Measurements from ENCODE around the gene SIGLEC9. TPM values are rescaled to one million over a fixed set of nuclear protein-coding genes. Genes with fewer than 3 reads are reported as not detected.

Gene SIGLEC9
- total and polyA plus RNA-seq, 10 of the 15 experiments (the other 5 are each of a cell fraction or from before 2014, with no cell fraction given), result 0.10 TPM; not detected in 9

- Histone ChIP-seq H3K4me1 (ENCODE audit: control insufficient read depth, insufficient read depth, low read length) (no peaks in the 10 kb centered on the region), H3K27me3 (replicated peaks in 1 of 2; ENCODE audit: control insufficient read depth in 2 of 2, insufficient read depth in 2 of 2, low read length in 1 of 2) (no peaks in the 10 kb centered on the region), H3K36me3 (ENCODE audit: control insufficient read depth in 2 of 2, insufficient read depth in 2 of 2, low read length in 1 of 2) (no peaks in the 10 kb centered on the region), H2AFZ (ENCODE audit: control insufficient read depth, low read depth, low read length) (no peak overlapping the region), H3K9ac (ENCODE audit: control insufficient read depth, insufficient read depth, low read length) (no peak overlapping the region), H3K27ac (ENCODE audit: control insufficient read depth, insufficient read depth) (no peak overlapping the region), H3K4me2 (ENCODE audit: control insufficient read depth, insufficient read depth) (no peak overlapping the region), H3K9me3 (replicated peaks; ENCODE audit: control insufficient read depth, insufficient read depth, low read length) (no peaks in the 10 kb centered on the region), H4K20me1 (ENCODE audit: control insufficient read depth, insufficient read depth) (no peaks in the 10 kb centered on the region), H3K79me2 (ENCODE audit: control insufficient read depth, insufficient read depth, low read length) (no peaks in the 10 kb centered on the region), H3K4me3 (no peak overlapping the region)
- no peak for FAIRE-seq
- in situ Hi-C loops (cut with MboI) (no loop called here), intact Hi-C loops (cut with micrococcal nuclease; ENCODE audit: unreplicated experiment) (no loop called here)
- WGBS (ENCODE audit: insufficient coverage, insufficient replicate concordance, low lambda C conversion rate, missing lambda C conversion rate), result 41% methylated on average over 6 of the region's 6 CpGs
- CTCF ChIA-PET, result no interaction called here
- no peak for DNase-seq (ENCODE audit: low read depth, low spot score)
- SMC1A ChIA-PET (ENCODE audit: uncharacterized antibody, unreplicated experiment), result no interaction called here
- no TSS peak for BruUV-seq (replicated peaks)
- no peak for ATAC-seq
- no peak for TF ChIP-seq PKNOX1 (IDR thresholded peaks at IDR 0.05)
- POLR2A ChIA-PET, result no interaction called here
- RAD21 ChIA-PET (ENCODE audit: unreplicated experiment), result no interaction called here
Observed at GRCh38 chr19:51078731-51079130, 46.0 kb upstream of the SIGLEC9 start.

GRCh38 chr19:51079481-51080110, 45.1 kb upstream of the SIGLEC9 start:
- ChIA-PET POLR2A (no interaction called here), RAD21 (ENCODE audit: unreplicated experiment) (no interaction called here), SMC1A (ENCODE audit: uncharacterized antibody, unreplicated experiment) (no interaction called here), CTCF (no interaction called here)
- H2AFZ ChIP-seq (ENCODE audit: control insufficient read depth, low read depth, low read length), result no peak overlapping the region
- H3K27ac ChIP-seq (ENCODE audit: control insufficient read depth, insufficient read depth), result no peak overlapping the region
- no peaks in the 10 kb centered on the region for H3K36me3 ChIP-seq (ENCODE audit: control insufficient read depth in 2 of 2, insufficient read depth in 2 of 2, low read length in 1 of 2)
- no peak overlapping the region for H3K4me3 ChIP-seq
- no peak for TF ChIP-seq SIN3A (IDR thresholded peaks at IDR 0.05; ENCODE audit: low read depth, low read length)
- no peak overlapping the region for H3K4me2 ChIP-seq (ENCODE audit: control insufficient read depth, insufficient read depth)
- H3K79me2 ChIP-seq (ENCODE audit: control insufficient read depth, insufficient read depth, low read length), result no peaks in the 10 kb centered on the region
- in situ Hi-C loops (cut with MboI), result no loop called here
- no peaks in the 10 kb centered on the region for H3K27me3 ChIP-seq (replicated peaks in 1 of 2; ENCODE audit: control insufficient read depth in 2 of 2, insufficient read depth in 2 of 2, low read length in 1 of 2)
- WGBS (ENCODE audit: insufficient coverage, insufficient replicate concordance, low lambda C conversion rate, missing lambda C conversion rate), result 55% methylated on average over 27 of the region's 27 CpGs
- BruUV-seq (replicated peaks), result no TSS peak
- no peaks in the 10 kb centered on the region for H3K4me1 ChIP-seq (ENCODE audit: control insufficient read depth, insufficient read depth, low read length)
- intact Hi-C loops (cut with micrococcal nuclease; ENCODE audit: unreplicated experiment), result no loop called here
- DNase-seq (ENCODE audit: low read depth, low spot score), result no peak
- ATAC-seq, result no peak
- FAIRE-seq, result no peak
- H3K9ac ChIP-seq (ENCODE audit: control insufficient read depth, insufficient read depth, low read length), result no peak overlapping the region
- no peaks in the 10 kb centered on the region for H3K9me3 ChIP-seq (replicated peaks; ENCODE audit: control insufficient read depth, insufficient read depth, low read length)
- no peaks in the 10 kb centered on the region for H4K20me1 ChIP-seq (ENCODE audit: control insufficient read depth, insufficient read depth)
